ENCODE measurements around the gene MRPS7. TPM values are rescaled to one million over a fixed set of nuclear protein-coding genes. Genes with fewer than 3 reads are reported as not detected.

Gene MRPS7
- 24.1 TPM for total RNA-seq

DNA sequence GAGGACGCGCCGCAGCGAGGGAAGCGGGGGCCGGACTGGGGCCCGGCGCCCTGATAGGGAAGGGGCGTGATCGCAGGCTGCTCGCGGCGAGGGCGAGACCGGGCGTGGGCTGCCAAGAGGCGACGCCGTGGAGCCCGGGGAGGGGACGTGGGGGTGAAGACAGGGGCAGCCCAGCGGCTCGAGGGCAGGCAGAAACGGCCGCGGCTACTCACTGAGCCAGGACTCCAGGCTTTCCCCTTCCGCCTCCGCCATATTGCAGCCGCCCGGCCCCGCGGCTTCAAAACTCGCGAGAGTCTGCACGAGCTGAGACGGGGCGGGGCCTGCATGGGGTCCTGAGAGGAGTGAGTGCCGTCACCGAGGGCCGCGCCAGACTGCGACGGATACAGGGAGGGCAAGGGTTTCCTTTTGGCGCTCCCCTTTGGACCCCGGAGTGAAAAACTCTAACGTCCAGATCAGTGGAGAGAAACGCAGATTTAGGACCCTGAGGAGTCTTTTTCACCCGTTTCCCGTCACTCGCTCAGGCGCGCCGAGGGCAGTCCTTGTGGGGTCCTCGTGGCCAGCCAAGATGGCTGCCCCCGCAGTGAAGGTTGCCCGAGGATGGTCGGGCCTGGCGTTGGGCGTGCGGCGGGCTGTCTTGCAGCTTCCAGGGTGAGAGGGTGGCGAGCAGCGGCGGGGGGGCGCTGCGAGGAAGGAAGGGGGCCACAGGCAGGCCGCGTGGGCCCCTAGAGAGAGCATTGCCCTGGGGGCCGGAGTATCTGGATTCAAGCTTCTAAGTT, at the start of gene MRPS7, which contains the start of gene GGA3:
MRPS7 (plus strand) TSS at position 544 of the 776 bp plus-strand sequence; CDS start at position 566, 22 bp downstream.
GGA3 (minus strand) TSS at position 271 of the 776 bp plus-strand sequence; CDS start at position 252, 19 bp downstream.
- no peaks in the 10 kb centered on the region for H3K27me3 ChIP-seq
- DNase-seq (ENCODE audit: low spot score in 2 of 2), result peak; percentile 76 to 98
- TF ChIP-seq, protein P1, sequence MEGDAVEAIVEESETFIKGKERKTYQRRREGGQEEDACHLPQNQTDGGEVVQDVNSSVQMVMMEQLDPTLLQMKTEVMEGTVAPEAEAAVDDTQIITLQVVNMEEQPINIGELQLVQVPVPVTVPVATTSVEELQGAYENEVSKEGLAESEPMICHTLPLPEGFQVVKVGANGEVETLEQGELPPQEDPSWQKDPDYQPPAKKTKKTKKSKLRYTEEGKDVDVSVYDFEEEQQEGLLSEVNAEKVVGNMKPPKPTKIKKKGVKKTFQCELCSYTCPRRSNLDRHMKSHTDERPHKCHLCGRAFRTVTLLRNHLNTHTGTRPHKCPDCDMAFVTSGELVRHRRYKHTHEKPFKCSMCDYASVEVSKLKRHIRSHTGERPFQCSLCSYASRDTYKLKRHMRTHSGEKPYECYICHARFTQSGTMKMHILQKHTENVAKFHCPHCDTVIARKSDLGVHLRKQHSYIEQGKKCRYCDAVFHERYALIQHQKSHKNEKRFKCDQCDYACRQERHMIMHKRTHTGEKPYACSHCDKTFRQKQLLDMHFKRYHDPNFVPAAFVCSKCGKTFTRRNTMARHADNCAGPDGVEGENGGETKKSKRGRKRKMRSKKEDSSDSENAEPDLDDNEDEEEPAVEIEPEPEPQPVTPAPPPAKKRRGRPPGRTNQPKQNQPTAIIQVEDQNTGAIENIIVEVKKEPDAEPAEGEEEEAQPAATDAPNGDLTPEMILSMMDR (IDR thresholded peaks at IDR 0.05), result peak in 1 of 3 experiments; percentile 3
- no peaks in the 10 kb centered on the region for H3K9me3 ChIP-seq
- peaks cover 3 to 26% of the 10 kb centered on the region in 2 donors for H3K4me1 ChIP-seq
- H3K4me3 ChIP-seq, result peak within 1 kb of the TSS; percentile 88 to 97
- intact Hi-C loops (cut with DNase I), result loop anchor here (5.0 kb wide), 1 partner anchor 54 kb away; the partner anchor contains the start of gene NUP85
- H3K27ac ChIP-seq, result peak within 1 kb of the TSS; percentile 86 to 93
- peaks cover 18 to 31% of the 10 kb centered on the region in 2 donors for H3K36me3 ChIP-seq

- intact Hi-C loops (cut with DNase I), result no loop called here
- no peaks in the 10 kb centered on the region for H3K4me1 ChIP-seq
- H3K27ac ChIP-seq, result no peak overlapping the region
- TF ChIP-seq, protein P1 (IDR thresholded peaks at IDR 0.05), result no peak
- H3K27me3 ChIP-seq, result no peaks in the 10 kb centered on the region
- H3K36me3 ChIP-seq, result peaks cover 65 to 79% of the 10 kb centered on the region in 2 donors
- no peak for DNase-seq (ENCODE audit: low spot score in 2 of 2)
- no peak overlapping the region for H3K4me3 ChIP-seq
- H3K9me3 ChIP-seq, result no peaks in the 10 kb centered on the region
These were observed 43.5 kb upstream of the MRPS7 start for GRCh38 chr17:75218131-75218530.

DNA sequence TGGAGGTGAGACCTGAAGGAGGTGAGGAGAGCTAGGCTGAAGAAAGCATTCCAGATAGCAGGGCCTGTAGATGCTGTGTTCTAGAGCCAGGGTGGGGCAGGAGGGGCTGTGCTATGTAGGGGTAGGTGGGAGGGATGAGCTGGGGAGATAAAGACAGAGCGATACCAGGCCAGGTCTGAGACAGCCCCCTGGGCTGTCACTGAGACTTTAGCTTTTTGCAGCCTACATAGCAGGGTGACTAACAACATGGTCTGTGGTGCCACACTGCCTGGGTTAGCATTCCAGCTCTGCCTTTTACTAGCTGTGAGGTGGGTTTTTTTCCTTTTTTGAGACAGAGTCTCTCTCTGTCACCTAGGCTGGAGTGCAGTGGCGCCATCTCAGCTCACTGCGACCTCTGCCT, 41.9 kb upstream of the MRPS7 start:
- intact Hi-C loops (cut with DNase I), result no loop called here
- TF ChIP-seq, protein P1 (IDR thresholded peaks at IDR 0.05), result no peak
- no peaks in the 10 kb centered on the region for H3K27me3 ChIP-seq
- H3K27ac ChIP-seq, result no peak overlapping the region
- no peaks in the 10 kb centered on the region for H3K4me1 ChIP-seq
- H3K36me3 ChIP-seq, result peaks cover 53 to 73% of the 10 kb centered on the region in 2 donors
- no peak overlapping the region for H3K4me3 ChIP-seq
- no peaks in the 10 kb centered on the region for H3K9me3 ChIP-seq
- DNase-seq (ENCODE audit: low spot score in 2 of 2), result no peak

DNA sequence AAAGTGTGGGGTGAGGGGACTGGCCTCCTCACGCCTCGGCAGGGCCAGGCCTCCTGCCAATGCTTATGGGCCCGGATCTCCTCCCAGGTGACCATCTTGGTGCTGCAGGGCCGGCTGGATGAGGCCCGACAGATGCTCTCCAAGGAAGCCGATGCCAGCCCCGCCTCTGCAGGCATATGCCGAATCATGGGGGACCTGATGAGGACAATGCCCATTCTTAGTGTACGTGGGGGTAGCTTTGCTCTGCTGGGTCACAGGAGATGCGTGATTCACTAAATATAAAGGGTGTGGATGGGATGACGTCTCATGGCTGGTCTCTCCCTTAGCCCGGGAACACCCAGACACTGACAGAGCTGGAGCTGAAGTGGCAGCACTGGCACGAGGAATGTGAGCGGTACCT, 36.7 kb upstream of the MRPS7 start:
- TF ChIP-seq, protein P1 (IDR thresholded peaks at IDR 0.05), result no peak

GRCh38 chr17:75227729-75228128, 34.0 kb upstream of the MRPS7 start:
- TF ChIP-seq, protein P1 (IDR thresholded peaks at IDR 0.05), result no peak
- Histone ChIP-seq H3K9me3 (no peaks in the 10 kb centered on the region), H3K4me1 (no peaks in the 10 kb centered on the region), H3K4me3 (no peak overlapping the region), H3K27me3 (no peaks in the 10 kb centered on the region), H3K27ac (no peak overlapping the region), H3K36me3 (peaks cover 61 to 74% of the 10 kb centered on the region in 2 donors)
- intact Hi-C loops (cut with DNase I), result no loop called here
- DNase-seq (ENCODE audit: low spot score in 2 of 2), result no peak

More for the DNA sequence above, 36.7 kb upstream of the MRPS7 start:
- intact Hi-C loops (cut with DNase I), result no loop called here
- Histone ChIP-seq H3K27ac (no peak overlapping the region), H3K9me3 (no peaks in the 10 kb centered on the region), H3K27me3 (no peaks in the 10 kb centered on the region), H3K4me3 (no peak overlapping the region), H3K36me3 (peaks cover 41 to 65% of the 10 kb centered on the region in 2 donors), H3K4me1 (no peaks in the 10 kb centered on the region)
- DNase-seq (ENCODE audit: low spot score in 2 of 2), result no peak

Measured in ascending aorta (tissue), 2 donors.